ENCODE results near the gene ZNF777. TPM values are rescaled to one million over a fixed set of nuclear protein-coding genes. Genes with fewer than 3 reads are reported as not detected.

The ZNF777 gene
- total RNA-seq, 1 experiment from 2014 or later = 12.0 TPM

DNA sequence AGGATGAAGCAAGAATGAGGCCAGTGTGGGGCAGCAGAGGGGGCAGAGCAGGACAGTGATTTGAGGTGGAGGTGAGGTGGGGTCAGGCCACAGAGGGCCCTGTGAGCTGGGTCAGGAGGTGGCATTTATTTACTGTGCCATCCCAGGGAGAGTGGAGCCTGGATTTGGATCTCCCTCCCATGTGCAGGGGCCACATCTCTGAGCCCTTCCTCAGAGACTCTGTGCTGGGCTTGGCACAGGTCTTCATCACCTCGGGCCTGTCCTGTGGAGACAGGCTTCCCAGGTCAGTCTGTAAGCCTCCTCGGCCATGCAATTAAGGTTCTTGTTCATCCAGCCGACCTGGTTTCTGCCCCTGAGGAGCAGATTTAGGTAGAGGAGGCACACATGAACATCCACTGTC lies 40.9 kb downstream of the ZNF777 start (continued):
- TF ChIP-seq, protein P1, sequence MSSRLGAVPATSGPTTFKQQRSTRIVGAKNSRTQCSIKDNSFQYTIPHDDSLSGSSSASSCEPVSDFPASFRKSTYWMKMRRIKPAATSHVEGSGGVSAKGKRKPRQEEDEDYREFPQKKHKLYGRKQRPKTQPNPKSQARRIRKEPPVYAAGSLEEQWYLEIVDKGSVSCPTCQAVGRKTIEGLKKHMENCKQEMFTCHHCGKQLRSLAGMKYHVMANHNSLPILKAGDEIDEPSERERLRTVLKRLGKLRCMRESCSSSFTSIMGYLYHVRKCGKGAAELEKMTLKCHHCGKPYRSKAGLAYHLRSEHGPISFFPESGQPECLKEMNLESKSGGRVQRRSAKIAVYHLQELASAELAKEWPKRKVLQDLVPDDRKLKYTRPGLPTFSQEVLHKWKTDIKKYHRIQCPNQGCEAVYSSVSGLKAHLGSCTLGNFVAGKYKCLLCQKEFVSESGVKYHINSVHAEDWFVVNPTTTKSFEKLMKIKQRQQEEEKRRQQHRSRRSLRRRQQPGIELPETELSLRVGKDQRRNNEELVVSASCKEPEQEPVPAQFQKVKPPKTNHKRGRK (CRISPR knock-in tag; IDR thresholded peaks at IDR 0.05; ENCODE audit: borderline replicate concordance) = no peak
- TF ChIP-seq TEAD1 (CRISPR knock-in tag; IDR thresholded peaks at IDR 0.05) = no peak
- TF ChIP-seq NFYB (CRISPR knock-in tag; conservative IDR thresholded peaks at IDR 0.05; ENCODE audit: low read depth) = no peak
- TF ChIP-seq, protein P2, sequence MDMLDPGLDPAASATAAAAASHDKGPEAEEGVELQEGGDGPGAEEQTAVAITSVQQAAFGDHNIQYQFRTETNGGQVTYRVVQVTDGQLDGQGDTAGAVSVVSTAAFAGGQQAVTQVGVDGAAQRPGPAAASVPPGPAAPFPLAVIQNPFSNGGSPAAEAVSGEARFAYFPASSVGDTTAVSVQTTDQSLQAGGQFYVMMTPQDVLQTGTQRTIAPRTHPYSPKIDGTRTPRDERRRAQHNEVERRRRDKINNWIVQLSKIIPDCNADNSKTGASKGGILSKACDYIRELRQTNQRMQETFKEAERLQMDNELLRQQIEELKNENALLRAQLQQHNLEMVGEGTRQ (CRISPR knock-in tag; IDR thresholded peaks at IDR 0.05) = no peak
- TF ChIP-seq NFE2L1 (CRISPR knock-in tag; IDR thresholded peaks at IDR 0.05) = no peak
- TF ChIP-seq, protein P3, sequence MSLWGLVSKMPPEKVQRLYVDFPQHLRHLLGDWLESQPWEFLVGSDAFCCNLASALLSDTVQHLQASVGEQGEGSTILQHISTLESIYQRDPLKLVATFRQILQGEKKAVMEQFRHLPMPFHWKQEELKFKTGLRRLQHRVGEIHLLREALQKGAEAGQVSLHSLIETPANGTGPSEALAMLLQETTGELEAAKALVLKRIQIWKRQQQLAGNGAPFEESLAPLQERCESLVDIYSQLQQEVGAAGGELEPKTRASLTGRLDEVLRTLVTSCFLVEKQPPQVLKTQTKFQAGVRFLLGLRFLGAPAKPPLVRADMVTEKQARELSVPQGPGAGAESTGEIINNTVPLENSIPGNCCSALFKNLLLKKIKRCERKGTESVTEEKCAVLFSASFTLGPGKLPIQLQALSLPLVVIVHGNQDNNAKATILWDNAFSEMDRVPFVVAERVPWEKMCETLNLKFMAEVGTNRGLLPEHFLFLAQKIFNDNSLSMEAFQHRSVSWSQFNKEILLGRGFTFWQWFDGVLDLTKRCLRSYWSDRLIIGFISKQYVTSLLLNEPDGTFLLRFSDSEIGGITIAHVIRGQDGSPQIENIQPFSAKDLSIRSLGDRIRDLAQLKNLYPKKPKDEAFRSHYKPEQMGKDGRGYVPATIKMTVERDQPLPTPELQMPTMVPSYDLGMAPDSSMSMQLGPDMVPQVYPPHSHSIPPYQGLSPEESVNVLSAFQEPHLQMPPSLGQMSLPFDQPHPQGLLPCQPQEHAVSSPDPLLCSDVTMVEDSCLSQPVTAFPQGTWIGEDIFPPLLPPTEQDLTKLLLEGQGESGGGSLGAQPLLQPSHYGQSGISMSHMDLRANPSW (CRISPR knock-in tag; conservative IDR thresholded peaks at IDR 0.05; ENCODE audit: low read depth) = no peak

DNA sequence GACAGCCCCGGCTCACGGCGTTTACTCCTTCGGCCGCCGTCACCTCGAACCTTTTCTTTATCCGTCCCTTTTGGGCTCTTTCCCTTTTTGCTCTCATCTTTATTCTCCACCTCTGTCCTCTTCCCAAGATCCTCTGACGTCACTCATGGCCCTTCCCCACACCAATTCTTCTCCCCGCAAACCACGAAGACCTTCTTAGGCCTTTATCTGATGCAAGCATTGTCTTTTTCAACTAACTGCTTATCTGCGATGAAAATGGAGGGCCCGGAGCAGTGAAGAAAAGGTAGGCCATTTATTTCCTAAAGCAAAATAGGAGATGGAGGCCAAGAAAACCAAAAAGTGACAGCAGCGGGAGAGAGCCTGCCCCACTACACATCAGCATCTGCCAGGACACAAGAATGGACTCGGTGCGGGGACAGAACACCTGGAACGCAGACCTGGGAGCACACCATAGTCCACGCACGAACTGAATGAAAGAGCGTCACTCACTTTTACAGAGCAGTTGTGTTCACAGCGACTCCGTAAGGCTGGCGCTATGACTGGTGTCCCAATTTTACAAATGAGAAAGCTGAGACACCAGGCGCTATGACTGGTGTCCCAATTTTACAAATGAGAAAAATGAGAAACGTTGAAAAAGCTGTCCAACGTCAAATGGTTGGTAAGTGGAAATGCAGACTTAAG lies 45.3 kb downstream of the ZNF777 start:
- no peaks in the 10 kb centered on the region for H3K36me3 Mint-ChIP-seq
- H3K4me1 Mint-ChIP-seq = peaks cover 8% of the 10 kb centered on the region
- ChIA-PET CTCF (interaction anchor here (0.9 kb wide), 2 partner anchors 106 to 220 kb away, joined by 3 read pairs; partner anchors contain the start of gene ZNF282), POLR2A (no interaction called here)
- H3K4me3 Mint-ChIP-seq = peak overlapping the region; percentile 78
- DNase-seq (ENCODE audit: low spot score) (no peak), ATAC-seq (no peak; the same call in 1 of the 2 replicates)
- H3K27ac Mint-ChIP-seq = peak overlapping the region; percentile 17
- peaks cover 13% of the 10 kb centered on the region for H3K9me3 Mint-ChIP-seq
- peaks cover 12% of the 10 kb centered on the region for H3K27me3 Mint-ChIP-seq (ENCODE audit: low read depth)
- no peak for TF ChIP-seq MYBL2 (CRISPR knock-in tag; IDR thresholded peaks at IDR 0.05)
- TF ChIP-seq, protein P4, sequence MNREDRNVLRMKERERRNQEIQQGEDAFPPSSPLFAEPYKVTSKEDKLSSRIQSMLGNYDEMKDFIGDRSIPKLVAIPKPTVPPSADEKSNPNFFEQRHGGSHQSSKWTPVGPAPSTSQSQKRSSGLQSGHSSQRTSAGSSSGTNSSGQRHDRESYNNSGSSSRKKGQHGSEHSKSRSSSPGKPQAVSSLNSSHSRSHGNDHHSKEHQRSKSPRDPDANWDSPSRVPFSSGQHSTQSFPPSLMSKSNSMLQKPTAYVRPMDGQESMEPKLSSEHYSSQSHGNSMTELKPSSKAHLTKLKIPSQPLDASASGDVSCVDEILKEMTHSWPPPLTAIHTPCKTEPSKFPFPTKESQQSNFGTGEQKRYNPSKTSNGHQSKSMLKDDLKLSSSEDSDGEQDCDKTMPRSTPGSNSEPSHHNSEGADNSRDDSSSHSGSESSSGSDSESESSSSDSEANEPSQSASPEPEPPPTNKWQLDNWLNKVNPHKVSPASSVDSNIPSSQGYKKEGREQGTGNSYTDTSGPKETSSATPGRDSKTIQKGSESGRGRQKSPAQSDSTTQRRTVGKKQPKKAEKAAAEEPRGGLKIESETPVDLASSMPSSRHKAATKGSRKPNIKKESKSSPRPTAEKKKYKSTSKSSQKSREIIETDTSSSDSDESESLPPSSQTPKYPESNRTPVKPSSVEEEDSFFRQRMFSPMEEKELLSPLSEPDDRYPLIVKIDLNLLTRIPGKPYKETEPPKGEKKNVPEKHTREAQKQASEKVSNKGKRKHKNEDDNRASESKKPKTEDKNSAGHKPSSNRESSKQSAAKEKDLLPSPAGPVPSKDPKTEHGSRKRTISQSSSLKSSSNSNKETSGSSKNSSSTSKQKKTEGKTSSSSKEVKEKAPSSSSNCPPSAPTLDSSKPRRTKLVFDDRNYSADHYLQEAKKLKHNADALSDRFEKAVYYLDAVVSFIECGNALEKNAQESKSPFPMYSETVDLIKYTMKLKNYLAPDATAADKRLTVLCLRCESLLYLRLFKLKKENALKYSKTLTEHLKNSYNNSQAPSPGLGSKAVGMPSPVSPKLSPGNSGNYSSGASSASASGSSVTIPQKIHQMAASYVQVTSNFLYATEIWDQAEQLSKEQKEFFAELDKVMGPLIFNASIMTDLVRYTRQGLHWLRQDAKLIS (CRISPR knock-in tag; IDR thresholded peaks at IDR 0.05; ENCODE audit: borderline replicate concordance) = no peak
- TF ChIP-seq, protein P5, sequence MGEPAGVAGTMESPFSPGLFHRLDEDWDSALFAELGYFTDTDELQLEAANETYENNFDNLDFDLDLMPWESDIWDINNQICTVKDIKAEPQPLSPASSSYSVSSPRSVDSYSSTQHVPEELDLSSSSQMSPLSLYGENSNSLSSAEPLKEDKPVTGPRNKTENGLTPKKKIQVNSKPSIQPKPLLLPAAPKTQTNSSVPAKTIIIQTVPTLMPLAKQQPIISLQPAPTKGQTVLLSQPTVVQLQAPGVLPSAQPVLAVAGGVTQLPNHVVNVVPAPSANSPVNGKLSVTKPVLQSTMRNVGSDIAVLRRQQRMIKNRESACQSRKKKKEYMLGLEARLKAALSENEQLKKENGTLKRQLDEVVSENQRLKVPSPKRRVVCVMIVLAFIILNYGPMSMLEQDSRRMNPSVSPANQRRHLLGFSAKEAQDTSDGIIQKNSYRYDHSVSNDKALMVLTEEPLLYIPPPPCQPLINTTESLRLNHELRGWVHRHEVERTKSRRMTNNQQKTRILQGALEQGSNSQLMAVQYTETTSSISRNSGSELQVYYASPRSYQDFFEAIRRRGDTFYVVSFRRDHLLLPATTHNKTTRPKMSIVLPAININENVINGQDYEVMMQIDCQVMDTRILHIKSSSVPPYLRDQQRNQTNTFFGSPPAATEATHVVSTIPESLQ (CRISPR knock-in tag; IDR thresholded peaks at IDR 0.05) = no peak
- TF ChIP-seq, protein P6, sequence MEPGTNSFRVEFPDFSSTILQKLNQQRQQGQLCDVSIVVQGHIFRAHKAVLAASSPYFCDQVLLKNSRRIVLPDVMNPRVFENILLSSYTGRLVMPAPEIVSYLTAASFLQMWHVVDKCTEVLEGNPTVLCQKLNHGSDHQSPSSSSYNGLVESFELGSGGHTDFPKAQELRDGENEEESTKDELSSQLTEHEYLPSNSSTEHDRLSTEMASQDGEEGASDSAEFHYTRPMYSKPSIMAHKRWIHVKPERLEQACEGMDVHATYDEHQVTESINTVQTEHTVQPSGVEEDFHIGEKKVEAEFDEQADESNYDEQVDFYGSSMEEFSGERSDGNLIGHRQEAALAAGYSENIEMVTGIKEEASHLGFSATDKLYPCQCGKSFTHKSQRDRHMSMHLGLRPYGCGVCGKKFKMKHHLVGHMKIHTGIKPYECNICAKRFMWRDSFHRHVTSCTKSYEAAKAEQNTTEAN (CRISPR knock-in tag; IDR thresholded peaks at IDR 0.05) = no peak
- no peak for TF ChIP-seq ESRRA (CRISPR knock-in tag; IDR thresholded peaks at IDR 0.05; ENCODE audit: borderline replicate concordance)
- TF ChIP-seq ZNF263 (CRISPR knock-in tag; IDR thresholded peaks at IDR 0.05; ENCODE audit: low read depth) = no peak
- no peak for TF ChIP-seq ZNF671 (CRISPR knock-in tag; IDR thresholded peaks at IDR 0.05)
- TF ChIP-seq SOX15 (CRISPR knock-in tag; IDR thresholded peaks at IDR 0.05) = no peak
- TF ChIP-seq, protein P7, sequence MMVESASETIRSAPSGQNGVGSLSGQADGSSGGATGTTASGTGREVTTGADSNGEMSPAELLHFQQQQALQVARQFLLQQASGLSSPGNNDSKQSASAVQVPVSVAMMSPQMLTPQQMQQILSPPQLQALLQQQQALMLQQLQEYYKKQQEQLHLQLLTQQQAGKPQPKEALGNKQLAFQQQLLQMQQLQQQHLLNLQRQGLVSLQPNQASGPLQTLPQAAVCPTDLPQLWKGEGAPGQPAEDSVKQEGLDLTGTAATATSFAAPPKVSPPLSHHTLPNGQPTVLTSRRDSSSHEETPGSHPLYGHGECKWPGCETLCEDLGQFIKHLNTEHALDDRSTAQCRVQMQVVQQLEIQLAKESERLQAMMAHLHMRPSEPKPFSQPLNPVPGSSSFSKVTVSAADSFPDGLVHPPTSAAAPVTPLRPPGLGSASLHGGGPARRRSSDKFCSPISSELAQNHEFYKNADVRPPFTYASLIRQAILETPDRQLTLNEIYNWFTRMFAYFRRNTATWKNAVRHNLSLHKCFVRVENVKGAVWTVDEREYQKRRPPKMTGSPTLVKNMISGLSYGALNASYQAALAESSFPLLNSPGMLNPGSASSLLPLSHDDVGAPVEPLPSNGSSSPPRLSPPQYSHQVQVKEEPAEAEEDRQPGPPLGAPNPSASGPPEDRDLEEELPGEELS (CRISPR knock-in tag; IDR thresholded peaks at IDR 0.05) = no peak
- TF ChIP-seq GRHL2 (CRISPR knock-in tag; IDR thresholded peaks at IDR 0.05; ENCODE audit: insufficient replicate concordance, severe bottlenecking) = no peak
- TF ChIP-seq, protein P8, sequence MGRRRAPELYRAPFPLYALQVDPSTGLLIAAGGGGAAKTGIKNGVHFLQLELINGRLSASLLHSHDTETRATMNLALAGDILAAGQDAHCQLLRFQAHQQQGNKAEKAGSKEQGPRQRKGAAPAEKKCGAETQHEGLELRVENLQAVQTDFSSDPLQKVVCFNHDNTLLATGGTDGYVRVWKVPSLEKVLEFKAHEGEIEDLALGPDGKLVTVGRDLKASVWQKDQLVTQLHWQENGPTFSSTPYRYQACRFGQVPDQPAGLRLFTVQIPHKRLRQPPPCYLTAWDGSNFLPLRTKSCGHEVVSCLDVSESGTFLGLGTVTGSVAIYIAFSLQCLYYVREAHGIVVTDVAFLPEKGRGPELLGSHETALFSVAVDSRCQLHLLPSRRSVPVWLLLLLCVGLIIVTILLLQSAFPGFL (CRISPR knock-in tag; IDR thresholded peaks at IDR 0.05; ENCODE audit: borderline replicate concordance) = no peak
- TF ChIP-seq ATF1 (CRISPR knock-in tag; IDR thresholded peaks at IDR 0.05) = no peak
- TF ChIP-seq TCF7 (CRISPR knock-in tag; IDR thresholded peaks at IDR 0.05; ENCODE audit: low read depth) = no peak

Data from WTC11 (cell line).